Pancreas (tissue), 10 donors: ENCODE data around the gene SLC19A1. TPM values are rescaled to one million over a fixed set of nuclear protein-coding genes. Genes with fewer than 3 reads are reported as not detected.

Source experiments
- ATAC-seq, 4 donors: fragments of 200-7000 bp; cut with Tn5 transposase; one replicate each; pipeline versions ENCODE4 v1.8.0 to v1.9.1; 2020; ENCODE audit warnings: mild to moderate bottlenecking in 4 of 4, moderate library complexity in 4 of 4
- DNase-seq, 6 donors: peaks; one replicate each; pipeline ENCODE4 v3.0.0-alpha.2; 2020
- FAIRE-seq: peaks from 2 replicates; lab custom pipeline; 2012; peaks lifted over from hg19 to GRCh38; lab: Jason Lieb, UNC
- H3K27ac ChIP-seq, 4 donors: fragments of 200-600 bp; sonication (generic); 1 replicate in 3 of 4; 2 replicates in 1 of 4; pipeline versions ENCODE4 v1.5.0 to v1.8.0; 2020
- H3K27me3 ChIP-seq, 4 donors: fragments of 200-600 bp; one replicate each; pipeline ENCODE4 v1.8.0; 2021
- H3K36me3 ChIP-seq, 3 donors: fragments of 200-600 bp; sonication (generic) in 1 of 3; one replicate each; pipeline versions ENCODE4 v1.5.0 to v1.8.0; 2020 to 2021
- H3K4me1 ChIP-seq, 3 donors: fragments of 200-600 bp; one replicate each; pipeline ENCODE4 v1.8.0; 2021
- H3K4me3 ChIP-seq, 4 donors: fragments of 200-600 bp; sonication (generic) in 2 of 4; one replicate each; pipeline versions ENCODE4 v1.5.0 to v1.8.0; 2020 to 2021
- H3K9me3 ChIP-seq, 4 donors: fragments of 200-600 bp; one replicate each; pipeline ENCODE4 v1.8.0; 2021
- CTCF ChIP-seq, 4 donors: fragments of 200-600 bp; sonication (generic) in 3 of 4; IDR thresholded peaks; one replicate each; pipeline versions ENCODE4 v1.5.0 to v1.8.0; 2021; ENCODE audit warnings: antibody characterized with exemption in 4 of 4
- WGBS, 2 donors: extraction: QIAGEN DNeasy Blood & Tissue Kit; methylation state at CpG; one replicate each; pipeline ENCODE4 v1.1.7; 2013; 5-methylcytosine and 5-hydroxymethylcytosine counted together
- intact Hi-C, 3 donors: fragments of 100-400 bp; cut with DNase I; formaldehyde crosslinking; loops; one replicate each; pipeline versions ENCODE4 v1.11.1 to v1.14.2; 2022
- polyA plus RNA-seq, 2 donors: library from polyadenylated mRNA; stranded (reverse); fragments of 200-250 nt; gene quantifications; one replicate each; pipeline ENCODE4 v1.2.3, GENCODE V29; 2013
- total RNA-seq, 6 donors: library from RNA; stranded (reverse); fragmentation: NEBNext Ultra II Directional in 4 of 6; extraction: Animal tissue kit (Norgen Biotek cat#: 25700) in 4 of 6; gene quantifications; one replicate each; pipeline versions ENCODE4 v1.2.1 to v1.2.4, GENCODE V29; 2021 to 2023
- donor health status: healthy with polysubstance abuse.
- donor health status: DM: no; HTN: no; CAD: no; lungs with moderate emphysema.
- donor health status: DM: no; HTN: no; CAD: no.
- donor health status: control.
- donor health status: control.
- donor health status: Bipolar disorder and iron deficiency.
- donor health status: DM: yes; HTN: yes; CAD: no.
- donor health status: DM: no; HTN: no; CAD: no.
- donor health status: DM: no; HTN: no; CAD: no.
- donor health status: DM: yes; HTN: yes; CAD: no.

SLC19A1 gene
- total and polyA plus RNA-seq, 8 donors, result 4.4 to 11.2 (median 5.4) TPM

DNA sequence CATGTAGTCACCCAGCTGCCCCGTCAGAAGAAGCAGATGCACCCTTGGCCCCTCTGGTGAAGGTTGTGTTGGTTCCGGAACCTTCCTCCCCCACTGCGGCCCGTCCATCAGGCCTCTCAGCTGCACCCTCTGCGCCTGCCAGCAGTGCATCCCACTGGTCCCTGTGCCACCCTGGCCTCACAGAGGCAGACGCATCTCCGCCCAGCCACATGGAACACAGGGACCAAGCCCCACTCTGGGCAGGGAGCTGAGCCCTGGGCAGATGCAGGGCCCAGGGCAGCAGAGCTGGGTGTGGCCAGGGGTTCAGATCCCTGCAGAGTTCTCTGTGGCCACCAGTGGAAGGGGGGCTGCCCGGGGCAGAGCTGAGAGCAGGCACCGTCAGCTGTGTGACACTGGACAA, 50.6 kb downstream of the SLC19A1 start:
- WGBS, 2 donors, result 72 to 85% methylated on average over 8 to 9 of the region's 9 CpGs
- FAIRE-seq (no peak), DNase-seq (no peak)

DNA sequence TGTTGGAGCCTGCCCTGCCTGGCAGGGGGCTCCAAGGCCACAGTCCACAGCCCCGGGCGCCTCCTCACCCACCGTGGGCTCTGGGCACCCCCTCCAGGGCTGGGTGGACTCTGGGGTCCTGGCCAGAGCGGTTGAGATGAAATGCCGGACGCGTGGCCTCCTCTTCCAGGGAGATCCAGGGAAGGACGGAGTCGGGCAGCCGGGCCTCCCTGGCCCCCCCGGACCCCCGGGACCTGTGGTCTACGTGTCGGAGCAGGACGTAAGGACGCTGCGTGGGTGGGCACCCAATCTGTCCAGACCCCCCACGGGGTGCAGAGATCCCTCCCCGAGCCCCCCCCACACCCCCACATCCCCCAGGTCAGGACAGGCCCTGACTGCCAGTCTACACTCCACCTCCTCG, 51.2 kb downstream of the SLC19A1 start:
- no peaks in the 10 kb centered on the region for H3K9me3 ChIP-seq
- no peak overlapping the region for H3K4me3 ChIP-seq
- no peak for TF ChIP-seq CTCF (IDR thresholded peaks at IDR 0.05)
- 65 to 90% methylated on average over 18 to 20 of the region's 20 CpGs for WGBS, 2 donors
- H3K27me3 ChIP-seq, result no peaks in the 10 kb centered on the region
- H3K4me1 ChIP-seq, result no peaks in the 10 kb centered on the region
- intact Hi-C loops, result no loop called here
- no peak for FAIRE-seq
- H3K36me3 ChIP-seq, result peaks cover 0 to under 1% (median 0%) of the 10 kb centered on the region in 3 donors
- no peak for ATAC-seq
- no peak for DNase-seq
- H3K27ac ChIP-seq, result no peak overlapping the region

More for the DNA sequence above, 50.6 kb downstream of the SLC19A1 start:
- no peaks in the 10 kb centered on the region for H3K27me3 ChIP-seq
- H3K4me3 ChIP-seq, result no peak overlapping the region
- intact Hi-C loops, result no loop called here
- TF ChIP-seq CTCF (IDR thresholded peaks at IDR 0.05), result no peak
- H3K4me1 ChIP-seq, result no peaks in the 10 kb centered on the region
- H3K27ac ChIP-seq, result no peak overlapping the region
- ATAC-seq, result no peak
- no peaks in the 10 kb centered on the region for H3K9me3 ChIP-seq
- H3K36me3 ChIP-seq, result peaks cover 0 to 6% (median 0%) of the 10 kb centered on the region in 3 donors

GRCh38 chr21:45490049-45490731, 52.0 kb downstream of the SLC19A1 start:
- intact Hi-C loops, result no loop called here
- no peak overlapping the region for H3K27ac ChIP-seq
- WGBS, 2 donors, result 56 to 68% methylated on average over 21 to 27 of the region's 29 CpGs
- no peak for TF ChIP-seq CTCF (IDR thresholded peaks at IDR 0.05)
- H3K4me1 ChIP-seq, result no peaks in the 10 kb centered on the region
- ATAC-seq (no peak), DNase-seq (no peak), FAIRE-seq (no peak)
- no peaks in the 10 kb centered on the region for H3K27me3 ChIP-seq
- no peak overlapping the region for H3K4me3 ChIP-seq
- no peaks in the 10 kb centered on the region for H3K9me3 ChIP-seq
- no peaks in the 10 kb centered on the region for H3K36me3 ChIP-seq

DNA sequence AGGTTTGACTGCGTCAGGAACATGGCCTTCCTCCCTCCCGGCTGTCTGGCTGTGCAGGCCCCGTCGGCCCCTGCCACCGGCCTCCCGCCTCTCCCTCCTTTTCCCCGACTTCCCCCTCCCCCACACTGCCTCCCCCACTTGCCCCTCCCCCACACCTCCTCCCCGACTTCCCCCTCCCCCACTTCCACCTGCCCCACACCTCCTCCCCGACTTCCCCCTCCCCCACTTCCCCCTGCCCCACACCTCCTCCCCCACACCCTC, 52.6 kb downstream of the SLC19A1 start:
- 30 to 41% methylated on average over 4 to 8 of the region's 9 CpGs for WGBS, 2 donors
- no peak for TF ChIP-seq CTCF (IDR thresholded peaks at IDR 0.05)
- Histone ChIP-seq H3K9me3 (no peaks in the 10 kb centered on the region), H3K36me3 (no peaks in the 10 kb centered on the region), H3K4me3 (no peak overlapping the region), H3K27ac (no peak overlapping the region), H3K27me3 (no peaks in the 10 kb centered on the region), H3K4me1 (no peaks in the 10 kb centered on the region)
- intact Hi-C loops, result no loop called here
- FAIRE-seq, result no peak
- ATAC-seq, result no peak
- no peak for DNase-seq

- no peak for TF ChIP-seq CTCF (IDR thresholded peaks at IDR 0.05)
- FAIRE-seq (no peak), ATAC-seq (no peak), DNase-seq (no peak)
- Histone ChIP-seq H3K27me3 (no peaks in the 10 kb centered on the region), H3K27ac (no peak overlapping the region), H3K36me3 (no peaks in the 10 kb centered on the region), H3K4me1 (no peaks in the 10 kb centered on the region), H3K4me3 (no peak overlapping the region), H3K9me3 (no peaks in the 10 kb centered on the region)
- WGBS, 2 donors, result 70 to 81% methylated on average over 36 of the region's 36 CpGs
- intact Hi-C loops, result no loop called here
Measured at GRCh38 chr21:45488931-45489721, 53.1 kb downstream of the SLC19A1 start.
